Epithelial cell of esophagus (primary cell): ENCODE measurements around the gene RGS10.

Experiments
- DNase-seq: peaks from one replicate; pipeline ENCODE4 v3.0.0; 2010; ENCODE audit warnings: low read depth
- H3K4me3 ChIP-seq: 2 replicates; pipeline ENCODE4 v1.5.1; 2011; ENCODE audit warnings: mild to moderate bottlenecking, low read length, control low read depth
- CTCF ChIP-seq: IDR thresholded peaks from 2 replicates; pipeline ENCODE4 v1.5.1; 2011; ENCODE audit warnings: low read depth, mild to moderate bottlenecking, low read length, control low read depth, inconsistent platforms; ENCODE audit not compliant: insufficient read depth; ENCODE audit errors: missing control alignments

RGS10 gene

GRCh38 chr10:119500123-119500795, 42.3 kb downstream of the RGS10 start:
- no peak for DNase-seq
- no peak for TF ChIP-seq CTCF
- no peak overlapping the region for H3K4me3 ChIP-seq

- no peak for DNase-seq
- no peak for TF ChIP-seq CTCF
- H3K4me3 ChIP-seq = no peak overlapping the region
Observed at GRCh38 chr10:119499677-119500002, 42.9 kb downstream of the RGS10 start.

GRCh38 chr10:119498889-119499676, 43.4 kb downstream of the RGS10 start:
- H3K4me3 ChIP-seq = no peak overlapping the region
- DNase-seq = no peak
- TF ChIP-seq CTCF = no peak

- DNase-seq = no peak
- no peak overlapping the region for H3K4me3 ChIP-seq
- no peak for TF ChIP-seq CTCF
Observed at GRCh38 chr10:119497243-119497642, 45.3 kb downstream of the RGS10 start.

- DNase-seq = no peak
- H3K4me3 ChIP-seq = no peak overlapping the region
- TF ChIP-seq CTCF = no peak
Observed at GRCh38 chr10:119496273-119496672, 46.2 kb downstream of the RGS10 start.

- H3K4me3 ChIP-seq = no peak overlapping the region
- DNase-seq = no peak
- TF ChIP-seq CTCF = no peak
Observed at GRCh38 chr10:119495545-119495944, 47.0 kb downstream of the RGS10 start.
